HL-60/S4 (cell line): ENCODE results near the gene ALG8.

Experiments used
- in situ Hi-C: fragments of 300-500 bp; cut with MboI; formaldehyde crosslinking; loops from 2 replicates; pipeline ENCODE4 v1.14.3; 2022; ENCODE audit warnings: low sequenced_read_pairs

The ALG8 gene

GRCh38 chr11:78161346-78161745, 21.9 kb upstream of the ALG8 start:
- in situ Hi-C loops = no loop called here

GRCh38 chr11:78160557-78160956, 21.1 kb upstream of the ALG8 start:
- in situ Hi-C loops = no loop called here

- in situ Hi-C loops = no loop called here
Observed at GRCh38 chr11:78158987-78159652, 19.7 kb upstream of the ALG8 start.

GRCh38 chr11:78156127-78156844, 16.9 kb upstream of the ALG8 start:
- in situ Hi-C loops = no loop called here

GRCh38 chr11:78151804-78152203, 12.4 kb upstream of the ALG8 start:
- in situ Hi-C loops = no loop called here

- in situ Hi-C loops = no loop called here
Observed at GRCh38 chr11:78150754-78151153, 11.3 kb upstream of the ALG8 start.

- in situ Hi-C loops = no loop called here
Observed at GRCh38 chr11:78150346-78150745, 10.9 kb upstream of the ALG8 start.

- in situ Hi-C loops = no loop called here
Observed at GRCh38 chr11:78149646-78150045, 10.2 kb upstream of the ALG8 start.

GRCh38 chr11:78147807-78148206, 8.4 kb upstream of the ALG8 start:
- in situ Hi-C loops = no loop called here

GRCh38 chr11:78145511-78146025, 6.1 kb upstream of the ALG8 start:
- in situ Hi-C loops = no loop called here

- in situ Hi-C loops = no loop called here
Observed at GRCh38 chr11:78140392-78141077, 1.1 kb upstream of the ALG8 start.

GRCh38 chr11:78138694-78139421, 568 bp downstream of the ALG8 start:
- in situ Hi-C loops = no loop called here

GRCh38 chr11:78138291-78138690, 1.1 kb downstream of the ALG8 start:
- in situ Hi-C loops = no loop called here

- in situ Hi-C loops = no loop called here
Observed at GRCh38 chr11:78132475-78132874, 7.0 kb downstream of the ALG8 start.

- in situ Hi-C loops = no loop called here
Observed at GRCh38 chr11:78131956-78132355, 7.5 kb downstream of the ALG8 start.

- in situ Hi-C loops = no loop called here
Observed at GRCh38 chr11:78127403-78127802, 12.0 kb downstream of the ALG8 start.

GRCh38 chr11:78112582-78113275, 26.7 kb downstream of the ALG8 start:
- in situ Hi-C loops = no loop called here

GRCh38 chr11:78111298-78111697, 28.1 kb downstream of the ALG8 start:
- in situ Hi-C loops = no loop called here

- in situ Hi-C loops = no loop called here
Observed at GRCh38 chr11:78110830-78111229, 28.6 kb downstream of the ALG8 start.

- in situ Hi-C loops = no loop called here
Observed at GRCh38 chr11:78110351-78110750, 29.1 kb downstream of the ALG8 start.
